Glutamatergic neuron (in vitro differentiated cells): ENCODE results near the gene MX1. TPM values are rescaled to one million over a fixed set of nuclear protein-coding genes. Genes with fewer than 3 reads are reported as not detected.

ENCODE experiments used
- DNase-seq: peaks from one replicate; pipeline ENCODE4 v3.0.0; 2022
- H3K27ac Mint-ChIP-seq: one replicate; pipeline ENCODE4 v1.8.0; 2020; ENCODE audit warnings: mild to moderate bottlenecking, mixed read lengths, inconsistent platforms; ENCODE audit not compliant: unreplicated experiment
- H3K27me3 Mint-ChIP-seq: one replicate; pipeline ENCODE4 v1.8.0; 2020; ENCODE audit warnings: mild to moderate bottlenecking, moderate library complexity, mixed read lengths, inconsistent platforms; ENCODE audit not compliant: unreplicated experiment
- H3K36me3 Mint-ChIP-seq: one replicate; pipeline ENCODE4 v1.8.0; 2020; ENCODE audit warnings: mild to moderate bottlenecking, mixed read lengths, inconsistent platforms; ENCODE audit not compliant: unreplicated experiment
- H3K4me1 Mint-ChIP-seq: one replicate; pipeline ENCODE4 v1.8.0; 2020; ENCODE audit warnings: mild to moderate bottlenecking, low read depth, mixed read lengths, inconsistent platforms; ENCODE audit not compliant: unreplicated experiment
- H3K4me3 Mint-ChIP-seq: one replicate; pipeline ENCODE4 v1.8.0; 2020; ENCODE audit warnings: mild to moderate bottlenecking, mixed read lengths, inconsistent platforms; ENCODE audit not compliant: unreplicated experiment
- H3K9me3 Mint-ChIP-seq: one replicate; pipeline ENCODE4 v1.8.0; 2020; ENCODE audit warnings: mild to moderate bottlenecking, moderate library complexity, mixed read lengths, inconsistent platforms; ENCODE audit not compliant: unreplicated experiment
- CTCF ChIP-seq: fragments of 200-600 bp; sonication (generic); IDR thresholded peaks from one replicate; pipeline ENCODE4 v1.5.0; 2021; ENCODE audit not compliant: partially characterized antibody, unreplicated experiment
- total RNA-seq: library from RNA; stranded (reverse); fragmentation: NEBNext Ultra II Directional; extraction: Animal tissue kit (Norgen Biotek cat#: 25700); gene quantifications from one replicate; pipeline ENCODE4 v1.2.1, GENCODE V29; 2021; ENCODE audit not compliant: unreplicated experiment

The MX1 gene
- total RNA-seq, 1 donor from 2014 or later = 1.5 TPM

GRCh38 chr21:41428311-41428710 lies 2.3 kb downstream of the MX1 start:
- Mint-ChIP-seq H3K4me1 (peaks cover 7% of the 10 kb centered on the region), H3K27me3 (peaks cover 2% of the 10 kb centered on the region), H3K27ac (no peak overlapping the region), H3K9me3 (peaks cover 3% of the 10 kb centered on the region), H3K36me3 (no peaks in the 10 kb centered on the region), H3K4me3 (peak overlapping the region; percentile 11)
- DNase-seq = no peak
- TF ChIP-seq CTCF = no peak

GRCh38 chr21:41428847-41429246 lies 2.8 kb downstream of the MX1 start:
- DNase-seq = no peak
- peaks cover 2% of the 10 kb centered on the region for H3K27me3 Mint-ChIP-seq
- peaks cover 3% of the 10 kb centered on the region for H3K9me3 Mint-ChIP-seq
- H3K27ac Mint-ChIP-seq = no peak overlapping the region
- H3K4me1 Mint-ChIP-seq = peaks cover 7% of the 10 kb centered on the region
- no peak overlapping the region for H3K4me3 Mint-ChIP-seq
- TF ChIP-seq CTCF = no peak
- H3K36me3 Mint-ChIP-seq = no peaks in the 10 kb centered on the region

- H3K4me1 Mint-ChIP-seq = peaks cover 7% of the 10 kb centered on the region
- peaks cover 2% of the 10 kb centered on the region for H3K27me3 Mint-ChIP-seq
- TF ChIP-seq CTCF = no peak
- no peak overlapping the region for H3K27ac Mint-ChIP-seq
- DNase-seq = no peak
- H3K9me3 Mint-ChIP-seq = peaks cover 3% of the 10 kb centered on the region
- no peaks in the 10 kb centered on the region for H3K36me3 Mint-ChIP-seq
- H3K4me3 Mint-ChIP-seq = no peak overlapping the region
These were observed 3.3 kb downstream of the MX1 start for GRCh38 chr21:41429305-41429704.

DNA sequence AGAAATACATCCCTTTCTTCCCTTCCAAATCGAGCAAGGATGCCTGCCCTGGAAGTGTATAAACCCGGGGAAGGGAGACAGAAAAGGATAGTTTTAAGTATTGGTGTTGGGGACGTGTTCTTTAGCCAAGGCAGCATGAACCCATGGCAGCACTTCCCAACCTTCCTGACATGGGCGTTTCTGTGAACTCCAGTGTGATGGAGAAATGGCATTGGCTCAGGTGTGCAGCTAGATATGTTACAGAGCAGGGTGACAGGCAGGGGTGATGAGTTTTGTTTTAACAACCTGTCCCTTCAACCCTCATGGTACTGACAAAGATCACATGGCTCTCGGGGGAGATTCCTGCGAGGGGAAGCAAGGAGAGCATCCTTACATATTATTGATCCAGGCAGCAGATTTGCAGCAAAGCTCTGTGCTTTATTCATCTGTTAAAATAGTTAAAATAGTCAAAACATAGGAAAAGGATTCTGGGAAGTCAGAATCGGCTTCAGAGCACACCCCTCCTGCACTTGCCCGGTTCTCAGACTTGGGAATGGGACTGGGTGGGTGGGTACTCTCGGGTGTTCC lies 4.0 kb downstream of the MX1 start:
- Mint-ChIP-seq H3K4me1 (peaks cover 7% of the 10 kb centered on the region), H3K27me3 (peaks cover 2% of the 10 kb centered on the region), H3K9me3 (peaks cover 3% of the 10 kb centered on the region), H3K36me3 (no peaks in the 10 kb centered on the region), H3K27ac (no peak overlapping the region), H3K4me3 (no peak overlapping the region)
- TF ChIP-seq CTCF = no peak
- no peak for DNase-seq

DNA sequence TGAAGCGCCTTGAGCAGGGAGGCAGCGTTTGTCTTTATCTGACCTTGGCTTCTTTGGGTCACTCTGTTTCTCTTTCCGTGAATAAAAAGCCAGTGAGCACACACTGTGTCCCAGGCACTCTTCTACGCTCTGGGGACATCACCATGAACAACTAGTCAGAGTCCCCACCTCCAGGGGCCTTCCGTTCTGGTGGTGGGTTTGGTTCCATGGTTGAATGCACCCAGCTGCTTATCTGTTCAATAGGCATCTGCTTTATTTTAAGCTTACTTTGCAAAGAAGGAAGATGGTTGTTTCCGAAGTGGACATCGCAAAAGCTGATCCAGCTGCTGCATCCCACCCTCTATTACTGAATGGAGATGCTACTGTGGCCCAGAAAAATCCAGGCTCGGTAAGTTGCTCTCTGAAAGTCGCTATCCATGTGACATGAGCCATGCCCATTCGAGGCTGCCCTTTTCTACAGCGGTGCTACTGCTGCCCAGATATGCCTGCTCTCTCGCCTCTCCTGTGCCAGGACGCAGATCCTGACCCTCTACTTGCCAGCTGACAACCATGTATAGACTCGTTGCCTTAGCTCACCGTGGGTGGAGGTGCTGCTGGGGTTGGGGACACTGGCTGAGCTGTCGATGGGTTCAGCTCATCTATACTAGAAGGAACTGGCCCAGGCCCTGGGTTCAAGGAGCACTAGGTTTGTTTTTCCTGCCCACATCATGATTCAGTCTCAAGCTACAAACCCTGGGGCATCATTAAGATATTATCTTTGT lies 5.9 kb downstream of the MX1 start:
- Mint-ChIP-seq H3K9me3 (peaks cover 2% of the 10 kb centered on the region), H3K27ac (no peak overlapping the region), H3K27me3 (peaks cover 2% of the 10 kb centered on the region), H3K36me3 (peaks cover 8% of the 10 kb centered on the region), H3K4me3 (no peak overlapping the region), H3K4me1 (peaks cover 7% of the 10 kb centered on the region)
- no peak for DNase-seq
- TF ChIP-seq CTCF = no peak
